Measurements from ENCODE around the gene PHF1.

DNA sequence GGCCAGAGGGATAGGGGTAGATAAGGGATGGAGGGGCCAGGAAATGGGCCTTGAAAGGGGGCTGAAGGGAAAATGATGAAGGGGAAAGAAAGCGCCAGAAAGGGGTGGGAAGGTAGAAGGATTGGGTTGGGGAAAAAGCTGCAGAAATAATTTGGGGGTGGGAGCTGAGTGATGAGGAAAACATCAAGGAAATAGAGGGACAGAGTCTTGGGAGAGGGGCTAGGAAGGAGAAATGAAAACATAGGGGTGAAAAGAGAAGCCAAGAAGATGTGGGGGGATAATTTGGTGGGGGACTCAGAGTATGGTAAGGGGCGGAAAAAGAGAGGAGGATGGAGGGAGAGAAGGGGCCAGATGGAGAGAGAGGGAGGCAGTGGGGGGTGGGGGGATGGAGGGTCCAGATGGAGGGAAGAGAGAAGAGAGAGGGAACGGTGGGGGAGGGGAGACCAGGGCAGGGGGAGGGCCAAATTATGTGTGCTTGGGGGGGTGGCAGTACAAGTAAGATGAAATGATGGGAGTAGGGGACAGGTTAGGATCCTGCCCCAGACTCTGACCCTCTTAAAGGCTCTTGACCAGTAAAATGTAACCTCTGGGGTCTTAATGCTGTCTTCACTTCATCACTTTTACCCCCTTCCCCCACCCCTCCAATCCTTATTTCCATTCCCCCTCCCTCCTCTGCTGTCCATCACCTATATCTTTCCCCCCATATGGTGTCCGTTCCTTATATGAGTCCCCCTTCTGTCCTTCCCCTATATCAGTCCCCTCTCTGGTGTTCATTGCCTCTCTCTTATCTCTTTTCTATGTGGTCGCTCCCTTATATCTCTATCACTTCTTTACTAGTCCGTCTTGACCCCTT is 9.9 kb downstream of the PHF1 start:
- TF ChIP-seq, protein P1, sequence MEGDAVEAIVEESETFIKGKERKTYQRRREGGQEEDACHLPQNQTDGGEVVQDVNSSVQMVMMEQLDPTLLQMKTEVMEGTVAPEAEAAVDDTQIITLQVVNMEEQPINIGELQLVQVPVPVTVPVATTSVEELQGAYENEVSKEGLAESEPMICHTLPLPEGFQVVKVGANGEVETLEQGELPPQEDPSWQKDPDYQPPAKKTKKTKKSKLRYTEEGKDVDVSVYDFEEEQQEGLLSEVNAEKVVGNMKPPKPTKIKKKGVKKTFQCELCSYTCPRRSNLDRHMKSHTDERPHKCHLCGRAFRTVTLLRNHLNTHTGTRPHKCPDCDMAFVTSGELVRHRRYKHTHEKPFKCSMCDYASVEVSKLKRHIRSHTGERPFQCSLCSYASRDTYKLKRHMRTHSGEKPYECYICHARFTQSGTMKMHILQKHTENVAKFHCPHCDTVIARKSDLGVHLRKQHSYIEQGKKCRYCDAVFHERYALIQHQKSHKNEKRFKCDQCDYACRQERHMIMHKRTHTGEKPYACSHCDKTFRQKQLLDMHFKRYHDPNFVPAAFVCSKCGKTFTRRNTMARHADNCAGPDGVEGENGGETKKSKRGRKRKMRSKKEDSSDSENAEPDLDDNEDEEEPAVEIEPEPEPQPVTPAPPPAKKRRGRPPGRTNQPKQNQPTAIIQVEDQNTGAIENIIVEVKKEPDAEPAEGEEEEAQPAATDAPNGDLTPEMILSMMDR (IDR thresholded peaks at IDR 0.05 in 8 of 11, conservative IDR thresholded peaks at IDR 0.05 in 3 of 11) = no peak
- TF ChIP-seq POLR2A (IDR thresholded peaks at IDR 0.05) = no peak
